A673 (cell line): ENCODE results near the gene FAHD1. TPM values are rescaled to one million over a fixed set of nuclear protein-coding genes. Genes with fewer than 3 reads are reported as not detected.

Source experiments
- BruUV-seq: library from RNA; stranded (reverse); fragments of 400-500 nt; replicated peaks from 2 replicates; lab custom pipeline; 2021; lab: Mats Ljungman, UMichigan
- CTCF ChIA-PET: fragments of 300-600 bp; sonication (Branson Sonifier 250); formaldehyde crosslinking; loops from one replicate; lab custom pipeline; 2022; ENCODE audit warnings: antibody characterized with exemption; lab: Charles Lee
- POLR2A ChIA-PET: fragments of 300-600 bp; sonication (Branson Sonifier 250); formaldehyde crosslinking; loops from one replicate; lab custom pipeline; 2022; ENCODE audit warnings: antibody characterized with exemption; ENCODE audit not compliant: low non-redundant PET; lab: Charles Lee
- DNase-seq: peaks from one replicate; pipeline ENCODE4 v3.0.0-alpha.2; 2015; ENCODE audit warnings: low spot score
- H3K27ac ChIP-seq: fragments of 200-600 bp; sonication (generic); 2 replicates; pipeline ENCODE4 v1.5.1; 2016; ENCODE audit warnings: mixed run types, low read depth, mild to moderate bottlenecking, mixed read lengths, antibody characterized with exemption, low read length; ENCODE audit not compliant: poor library complexity, severe bottlenecking
- H3K27me3 ChIP-seq: fragments of 200-600 bp; sonication (generic); replicated peaks from 2 replicates; pipeline ENCODE4 v1.6.1; 2017; ENCODE audit warnings: mixed run types, low read depth, mild to moderate bottlenecking, mixed read lengths, antibody characterized with exemption, low read length; ENCODE audit not compliant: insufficient read depth, poor library complexity
- H3K36me3 ChIP-seq: fragments of 200-600 bp; sonication (generic); 2 replicates; pipeline ENCODE4 v1.6.1; 2016; ENCODE audit warnings: mixed run types, mild to moderate bottlenecking, mixed read lengths, antibody characterized with exemption, low read length; ENCODE audit not compliant: insufficient read depth, poor library complexity, severe bottlenecking
- H3K4me1 ChIP-seq: fragments of 200-600 bp; sonication (generic); 2 replicates; pipeline ENCODE4 v1.6.1; 2017; ENCODE audit warnings: mixed run types, mild to moderate bottlenecking, mixed read lengths, antibody characterized with exemption, low read length; ENCODE audit not compliant: insufficient read depth, poor library complexity, severe bottlenecking
- H3K4me3 ChIP-seq: fragments of 200-600 bp; sonication (generic); 2 replicates; pipeline ENCODE4 v1.5.1; 2016; ENCODE audit warnings: low read depth, mixed run types, mild to moderate bottlenecking, mixed read lengths, low read length; ENCODE audit not compliant: poor library complexity, severe bottlenecking
- H3K9me3 ChIP-seq: fragments of 200-600 bp; sonication (generic); 2 replicates; pipeline ENCODE4 v1.6.1; 2016; ENCODE audit warnings: mixed run types, low read depth, mild to moderate bottlenecking, mixed read lengths, antibody characterized with exemption, low read length; ENCODE audit not compliant: poor library complexity, severe bottlenecking
- CTCF ChIP-seq: fragments of 300-800, 200-600 bp; sonication (generic); conservative IDR thresholded peaks from 2 replicates; pipeline ENCODE4 v1.5.1; 2017; ENCODE audit warnings: low read depth, mild to moderate bottlenecking, antibody characterized with exemption, low read length, moderate library complexity, mixed read lengths
- EZH2 ChIP-seq: fragments of 200-600 bp; sonication (generic); IDR thresholded peaks from 2 replicates; pipeline ENCODE4 v1.6.1; 2017; ENCODE audit warnings: borderline replicate concordance, low read depth, mild to moderate bottlenecking, mixed read lengths, antibody characterized with exemption, low read length; ENCODE audit not compliant: poor library complexity, severe bottlenecking
- intact Hi-C: fragments of 100-400 bp; cut with micrococcal nuclease; formaldehyde crosslinking; loops from one replicate; pipeline ENCODE4 v1.10.0; 2022; ENCODE audit not compliant: unreplicated experiment
- total RNA-seq: library from RNA; stranded (reverse); gene quantifications from 2 replicates; pipeline ENCODE4 v1.2.3, GENCODE V29; 2021

FAHD1 gene
- total RNA-seq, 1 experiment from 2014 or later = 19.9 TPM

- TF ChIP-seq EZH2 (no peak), CTCF (no peak)
- no peak for DNase-seq
- Histone ChIP-seq H3K9me3 (no peaks in the 10 kb centered on the region), H3K4me3 (no peak overlapping the region), H3K27ac (no peak overlapping the region), H3K36me3 (no peaks in the 10 kb centered on the region), H3K4me1 (no peaks in the 10 kb centered on the region), H3K27me3 (peaks cover 42% of the 10 kb centered on the region)
- CTCF ChIA-PET = no interaction called here
- POLR2A ChIA-PET = no interaction called here
- BruUV-seq = no TSS peak
- intact Hi-C loops = no loop called here
These were observed 32.6 kb downstream of the FAHD1 start for GRCh38 chr16:1859650-1860049.

- Histone ChIP-seq H3K9me3 (no peaks in the 10 kb centered on the region), H3K27ac (no peak overlapping the region), H3K36me3 (no peaks in the 10 kb centered on the region), H3K27me3 (peaks cover 42% of the 10 kb centered on the region), H3K4me1 (no peaks in the 10 kb centered on the region), H3K4me3 (no peak overlapping the region)
- CTCF ChIA-PET = interaction anchor here (0.6 kb wide), 1 partner anchor 279 kb away, joined by 5 read pairs; no protein-coding TSS in a partner anchor
- POLR2A ChIA-PET = interaction anchor here (0.7 kb wide), 1 partner anchor 143 kb away, joined by 6 read pairs; no protein-coding TSS in a partner anchor
- TF ChIP-seq EZH2 = no peak
- no peak for TF ChIP-seq CTCF
- no TSS peak for BruUV-seq
- no peak for DNase-seq
- intact Hi-C loops = no loop called here
These were observed 34.7 kb downstream of the FAHD1 start for GRCh38 chr16:1861730-1862129.

GRCh38 chr16:1862394-1862793 is 35.4 kb downstream of the FAHD1 start:
- intact Hi-C loops = no loop called here
- Histone ChIP-seq H3K4me3 (no peak overlapping the region), H3K9me3 (no peaks in the 10 kb centered on the region), H3K27ac (no peak overlapping the region), H3K4me1 (no peaks in the 10 kb centered on the region), H3K36me3 (no peaks in the 10 kb centered on the region), H3K27me3 (peaks cover 35% of the 10 kb centered on the region)
- TF ChIP-seq CTCF (no peak), EZH2 (no peak)
- ChIA-PET POLR2A (no interaction called here), CTCF (no interaction called here)
- DNase-seq = no peak
- BruUV-seq = no TSS peak
